Astrocyte of the cerebellum (primary cell): ENCODE data around the gene CCAR1.
"Not testable (repeated sequence)": the region's sequence is repeated elsewhere in the genome, so short reads cannot be mapped to it uniquely, and the experiment has no call there.

ENCODE experiments used
- DNase-seq: peaks from one replicate; pipeline ENCODE4 v3.0.0-alpha.2; 2011; ENCODE audit warnings: low read depth
- H3K4me3 ChIP-seq: 2 replicates; pipeline ENCODE4 v1.5.1; 2011; ENCODE audit warnings: mild to moderate bottlenecking, low read depth, low read length, moderate library complexity
- CTCF ChIP-seq: IDR thresholded peaks from 2 replicates; pipeline ENCODE4 v1.5.1; 2012; ENCODE audit warnings: low read length, low read depth, moderate library complexity, mild to moderate bottlenecking; ENCODE audit errors: missing control alignments
- in situ Hi-C: cut with HindIII; loops from 2 replicates; pipeline ENCODE4 v1.10.0; 2017; ENCODE audit warnings: low sequenced_read_pairs

CCAR1 gene

GRCh38 chr10:68732651-68733050, 11.6 kb downstream of the CCAR1 start:
- in situ Hi-C loops = loop anchor here (25.0 kb wide), 1 partner anchor 170 kb away; the partner anchor contains the start of gene TET1
- no peak overlapping the region for H3K4me3 ChIP-seq
- DNase-seq = no peak
- no peak for TF ChIP-seq CTCF

DNA sequence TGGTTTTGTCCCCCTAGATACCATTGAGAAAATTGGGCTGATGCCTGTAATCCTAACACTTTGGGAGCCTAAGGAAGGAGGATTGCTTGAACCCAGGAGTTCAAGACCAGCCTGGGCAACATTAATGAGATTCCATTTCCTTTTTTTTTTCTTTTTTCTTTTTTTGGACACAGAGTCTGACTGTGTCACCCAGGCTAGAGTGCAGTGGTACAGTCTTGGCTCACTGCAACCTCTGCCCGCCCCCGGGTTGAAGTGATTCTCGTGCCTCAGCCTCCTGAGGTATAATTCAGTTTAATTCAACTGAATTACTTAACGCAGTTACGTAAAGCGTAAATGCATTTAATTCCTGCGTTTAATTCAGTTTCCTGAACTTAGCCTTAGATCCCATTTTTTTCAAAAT, 13.3 kb downstream of the CCAR1 start:
- no peak for DNase-seq
- in situ Hi-C loops = loop anchor here (25.0 kb wide), 1 partner anchor 172 kb away; the partner anchor contains the start of gene TET1
- no peak overlapping the region for H3K4me3 ChIP-seq
- no peak for TF ChIP-seq CTCF

DNA sequence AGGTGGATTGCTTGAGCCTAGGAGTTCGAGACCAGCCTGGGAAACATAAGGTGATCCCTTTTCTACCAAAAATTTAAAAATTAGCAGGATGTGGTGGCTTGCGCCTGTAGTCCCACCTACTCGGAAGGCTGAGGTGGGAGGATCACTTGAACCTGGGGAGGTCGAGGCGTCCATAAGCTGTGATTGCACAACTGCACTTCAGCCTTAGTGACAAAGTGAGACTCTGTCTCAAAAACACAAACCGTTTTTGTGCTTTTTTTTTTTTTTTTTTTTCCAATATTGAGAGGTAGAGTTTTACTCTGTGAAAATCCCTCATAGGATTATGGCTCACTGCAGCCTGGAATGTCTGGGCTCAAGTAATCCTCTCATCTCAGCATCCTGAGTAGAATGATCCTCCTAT, 14.1 kb downstream of the CCAR1 start:
- no peak overlapping the region for H3K4me3 ChIP-seq
- no peak for TF ChIP-seq CTCF
- in situ Hi-C loops = loop anchor here (25.0 kb wide), 1 partner anchor 173 kb away; the partner anchor contains the start of gene TET1
- DNase-seq = no peak

GRCh38 chr10:68735739-68736138, 14.7 kb downstream of the CCAR1 start:
- DNase-seq, H3K4me3 ChIP-seq: not testable (repeated sequence)
- in situ Hi-C loops = loop anchor here (25.0 kb wide), 1 partner anchor 173 kb away; the partner anchor contains the start of gene TET1

GRCh38 chr10:68740676-68741075, 19.6 kb downstream of the CCAR1 start:
- not testable (repeated sequence) for DNase-seq
- in situ Hi-C loops = loop anchor here (10.0 to 25.0 kb wide), 2 partner anchors 178 to 346 kb away; partner anchors contain the start of gene TET1

DNA sequence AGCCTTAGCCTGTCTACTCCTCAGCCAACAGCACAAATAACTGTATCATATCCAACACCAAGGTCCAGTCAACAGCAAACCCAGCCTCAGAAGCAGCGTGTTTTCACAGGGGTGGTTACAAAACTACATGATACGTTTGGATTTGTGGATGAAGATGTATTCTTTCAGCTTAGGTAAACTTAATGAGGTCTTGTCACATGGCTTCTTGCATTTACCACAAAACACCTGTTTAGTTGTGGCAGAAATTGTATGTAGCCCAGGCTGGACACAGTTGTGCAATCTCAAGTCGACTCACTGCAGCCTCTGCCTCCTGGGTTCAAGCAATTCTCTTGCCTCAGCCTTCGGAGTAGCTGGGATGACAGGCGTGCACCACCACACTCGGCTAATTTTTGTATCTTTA, 21.4 kb downstream of the CCAR1 start:
- H3K4me3 ChIP-seq = no peak overlapping the region
- in situ Hi-C loops = loop anchor here (10.0 to 25.0 kb wide), 2 partner anchors 180 to 348 kb away; partner anchors contain the start of gene TET1
- no peak for DNase-seq
- TF ChIP-seq CTCF = no peak

More at GRCh38 chr10:68740676-68741075, 19.6 kb downstream of the CCAR1 start:
- H3K4me3 ChIP-seq = not testable (repeated sequence)

GRCh38 chr10:68752711-68753350, 31.8 kb downstream of the CCAR1 start:
- no peak for DNase-seq
- H3K4me3 ChIP-seq = no peak overlapping the region
- in situ Hi-C loops = loop anchor here (25.0 kb wide), 1 partner anchor 159 kb away; the partner anchor contains the start of gene DDX50
- no peak for TF ChIP-seq CTCF

DNA sequence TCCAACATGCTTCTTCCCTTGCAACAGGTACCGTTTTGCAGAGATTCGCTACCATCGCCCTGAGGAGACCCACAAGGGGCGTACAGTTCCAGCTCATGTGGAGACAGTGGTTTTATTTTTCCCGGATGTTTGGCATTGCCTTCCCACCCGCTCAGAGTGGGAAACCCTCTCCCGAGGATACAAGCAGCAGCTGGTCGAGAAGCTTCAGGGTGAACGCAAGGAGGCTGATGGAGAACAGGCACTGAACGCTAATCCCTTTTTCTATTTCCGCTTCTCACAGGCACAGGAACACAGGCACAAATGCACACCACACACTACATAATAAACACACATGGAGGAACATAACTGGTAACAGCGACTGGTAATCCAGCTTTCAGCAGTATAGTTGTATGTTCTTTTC, 35.2 kb downstream of the CCAR1 start:
- H3K4me3 ChIP-seq = no peak overlapping the region
- in situ Hi-C loops = loop anchor here (25.0 kb wide), 1 partner anchor 156 kb away; the partner anchor contains the start of gene DDX50
- TF ChIP-seq CTCF = no peak
- DNase-seq = no peak
